PC-3 (cell line): ENCODE results near the gene BEND3. TPM values are rescaled to one million over a fixed set of nuclear protein-coding genes. Genes with fewer than 3 reads are reported as not detected.
"Not testable (repeated sequence)": the region's sequence is repeated elsewhere in the genome, so short reads cannot be mapped to it uniquely, and the experiment has no call there.

ENCODE experiments used
- ATAC-seq: fragments of 200-7000 bp; cut with Tn5 transposase; 2 replicates; pipeline ENCODE4 v1.9.1; 2020; ENCODE audit warnings: mild to moderate bottlenecking, moderate library complexity
- BruUV-seq: library from RNA; stranded (reverse); fragments of 400-500 nt; replicated peaks from 2 replicates; lab custom pipeline; 2021; lab: Mats Ljungman, UMichigan
- CTCF ChIA-PET: fragments of 300-600 bp; sonication (Branson Sonifier 250); formaldehyde crosslinking; loops from one replicate; lab custom pipeline; 2022; ENCODE audit warnings: antibody characterized with exemption; lab: Charles Lee
- POLR2A ChIA-PET: fragments of 300-600 bp; sonication (Branson Sonifier 250); formaldehyde crosslinking; loops from one replicate; lab custom pipeline; 2022; ENCODE audit warnings: antibody characterized with exemption; ENCODE audit not compliant: unreplicated experiment; lab: Charles Lee
- DNase-seq: peaks from one replicate; pipeline ENCODE4 v3.0.0-alpha.2; 2015
- H2AFZ ChIP-seq: fragments of 300-600 bp; sonication (generic); 2 replicates; pipeline ENCODE4 v1.6.0; 2016; ENCODE audit warnings: antibody characterized with exemption, low read length
- H3F3A ChIP-seq: fragments of 300-600 bp; sonication (generic); one replicate; pipeline ENCODE4 v1.6.0; 2017; ENCODE audit warnings: antibody characterized with exemption, low read length, control low read depth, mild to moderate bottlenecking; ENCODE audit not compliant: unreplicated experiment
- H3K27ac ChIP-seq: fragments of 300-600 bp; sonication (generic); 2 replicates; pipeline ENCODE4 v1.5.1; 2016; ENCODE audit warnings: mild to moderate bottlenecking, low read length
- H3K27me3 ChIP-seq: fragments of 300-600 bp; sonication (generic); 2 replicates; pipeline ENCODE4 v1.6.1; 2016; ENCODE audit warnings: low read length, mixed read lengths
- H3K36me3 ChIP-seq: fragments of 300-600 bp; sonication (generic); 2 replicates; pipeline ENCODE4 v1.6.1; 2016; ENCODE audit warnings: low read depth, mixed run types, low read length, mixed read lengths
- H3K4me1 ChIP-seq: fragments of 300-600 bp; sonication (generic); 2 replicates; pipeline ENCODE4 v1.5.1; 2016; ENCODE audit warnings: low read length; ENCODE audit not compliant: insufficient read depth
- H3K4me2 ChIP-seq: fragments of 300-600 bp; sonication (generic); 2 replicates; pipeline ENCODE4 v1.6.0; 2016; ENCODE audit warnings: low read length
- H3K4me3 ChIP-seq: fragments of 300-600 bp; sonication (generic); 2 replicates; pipeline ENCODE4 v1.5.1; 2016; ENCODE audit warnings: mild to moderate bottlenecking, low read length, mixed read lengths
- H3K79me2 ChIP-seq: fragments of 300-600 bp; sonication (generic); 2 replicates; pipeline ENCODE4 v1.6.1; 2017; ENCODE audit warnings: low read length, mixed read lengths
- H3K9ac ChIP-seq: fragments of 300-600 bp; sonication (generic); 2 replicates; pipeline ENCODE4 v1.6.0; 2016; ENCODE audit warnings: mild to moderate bottlenecking, low read length
- H3K9me2 ChIP-seq: fragments of 300-600 bp; sonication (generic); replicated peaks from 2 replicates; pipeline ENCODE4 v1.6.1; 2016; ENCODE audit warnings: mixed run types, low read length, mixed read lengths
- H3K9me3 ChIP-seq: fragments of 300-600 bp; sonication (generic); 2 replicates; pipeline ENCODE4 v1.6.1; 2016; ENCODE audit warnings: low read length, mixed read lengths
- H4K20me1 ChIP-seq: fragments of 300-600 bp; sonication (generic); 2 replicates; pipeline ENCODE4 v1.6.1; 2016; ENCODE audit warnings: low read length, mixed read lengths
- CTCF ChIP-seq: fragments of 300-600 bp; sonication (generic); conservative IDR thresholded peaks from 2 replicates; pipeline ENCODE4 v1.5.1; 2017; ENCODE audit warnings: antibody characterized with exemption, low read depth, mild to moderate bottlenecking, low read length
- EZH2 ChIP-seq: fragments of 300-600 bp; sonication (generic); IDR thresholded peaks from one replicate; pipeline ENCODE4 v1.6.1; 2017; ENCODE audit warnings: antibody characterized with exemption, mild to moderate bottlenecking, low read length; ENCODE audit not compliant: unreplicated experiment
- EZH2phosphoT487 ChIP-seq: fragments of 300-600 bp; sonication (generic); IDR thresholded peaks from 2 replicates; pipeline ENCODE4 v1.6.1; 2018; ENCODE audit warnings: mild to moderate bottlenecking, antibody characterized with exemption, low read length, borderline replicate concordance
- intact Hi-C: fragments of 100-400 bp; cut with micrococcal nuclease; formaldehyde crosslinking; loops from 2 replicates; pipeline ENCODE4 v1.9.0; 2023
- total RNA-seq: library from RNA; depleted of rRNA; stranded (reverse); fragments of >200 nt; gene quantifications from 2 replicates; pipeline ENCODE4 v1.2.3, GENCODE V29; 2014

BEND3 gene
- total RNA-seq, 1 experiment from 2014 or later: 4.5 TPM

- intact Hi-C loops: no loop called here
- Histone ChIP-seq H3K9me3 (no peaks in the 10 kb centered on the region), H3F3A (no peaks in the 10 kb centered on the region), H3K9me2 (no peaks in the 10 kb centered on the region), H3K79me2 (peaks cover 9% of the 10 kb centered on the region), H3K4me3 (no peak overlapping the region), H3K4me1 (peaks cover 11% of the 10 kb centered on the region), H4K20me1 (no peaks in the 10 kb centered on the region), H2AFZ (no peak overlapping the region), H3K4me2 (no peak overlapping the region), H3K9ac (no peak overlapping the region), H3K27me3 (no peaks in the 10 kb centered on the region), H3K36me3 (no peaks in the 10 kb centered on the region), H3K27ac (no peak overlapping the region)
- ATAC-seq (no peak), DNase-seq (peak; percentile 4)
- TF ChIP-seq CTCF (no peak), EZH2 (no peak), EZH2phosphoT487 (no peak)
- BruUV-seq: no TSS peak
- ChIA-PET CTCF (no interaction called here), POLR2A (no interaction called here)
Measured at GRCh38 chr6:107026965-107027364, 88.3 kb downstream of the BEND3 start.

GRCh38 chr6:107021446-107022185 is 93.7 kb downstream of the BEND3 start:
- CTCF ChIA-PET: no interaction called here
- Histone ChIP-seq H3K4me2 (peak overlapping the region; percentile 38; the same call in 1 of the 2 replicates), H4K20me1 (no peaks in the 10 kb centered on the region), H3K9me2 (no peaks in the 10 kb centered on the region), H3K27ac (no peak overlapping the region), H3F3A (no peaks in the 10 kb centered on the region), H3K27me3 (no peaks in the 10 kb centered on the region), H3K9ac (no peak overlapping the region), H3K4me1 (peaks cover 10% of the 10 kb centered on the region), H3K79me2 (no peaks in the 10 kb centered on the region), H3K9me3 (no peaks in the 10 kb centered on the region), H3K36me3 (no peaks in the 10 kb centered on the region), H3K4me3 (no peak overlapping the region), H2AFZ (no peak overlapping the region)
- POLR2A ChIA-PET: interaction anchor here (0.7 kb wide), 1 partner anchor 545 kb away, joined by 5 read pairs; no protein-coding TSS in a partner anchor
- BruUV-seq: no TSS peak
- DNase-seq (peak; percentile 70), ATAC-seq (peak; percentile 83)
- intact Hi-C loops: no loop called here
- TF ChIP-seq CTCF (no peak), EZH2phosphoT487 (no peak), EZH2 (no peak)

- no peaks in the 10 kb centered on the region for H3K9me2 ChIP-seq
- no peak overlapping the region for H3K4me2 ChIP-seq
- no peak for ATAC-seq
- POLR2A ChIA-PET: no interaction called here
- H2AFZ ChIP-seq: no peak overlapping the region
- CTCF ChIA-PET: no interaction called here
- TF ChIP-seq EZH2: no peak
- TF ChIP-seq CTCF: no peak
- no peak for TF ChIP-seq EZH2phosphoT487
- no peaks in the 10 kb centered on the region for H3F3A ChIP-seq
- no peaks in the 10 kb centered on the region for H4K20me1 ChIP-seq
- BruUV-seq: no TSS peak
- DNase-seq: no peak
- H3K27me3 ChIP-seq: no peaks in the 10 kb centered on the region
- no peaks in the 10 kb centered on the region for H3K79me2 ChIP-seq
- H3K27ac ChIP-seq: no peak overlapping the region
- H3K9me3 ChIP-seq: no peaks in the 10 kb centered on the region
- intact Hi-C loops: no loop called here
- no peaks in the 10 kb centered on the region for H3K36me3 ChIP-seq
- H3K9ac ChIP-seq: no peak overlapping the region
- no peak overlapping the region for H3K4me3 ChIP-seq
- H3K4me1 ChIP-seq: peaks cover 10% of the 10 kb centered on the region
Measured at GRCh38 chr6:107020239-107020638, 95.1 kb downstream of the BEND3 start.

- CTCF ChIA-PET, H3K9me2 ChIP-seq, DNase-seq, H3K27ac ChIP-seq, POLR2A ChIA-PET, BruUV-seq, H3K9ac ChIP-seq, H3K4me2 ChIP-seq, H4K20me1 ChIP-seq, H3K27me3 ChIP-seq, H3K36me3 ChIP-seq, H3K4me3 ChIP-seq, intact Hi-C loops, H3F3A ChIP-seq, H3K4me1 ChIP-seq, H2AFZ ChIP-seq, H3K79me2 ChIP-seq, H3K9me3 ChIP-seq, ATAC-seq: not testable (repeated sequence)
Measured at GRCh38 chr6:107019628-107020027, 95.7 kb downstream of the BEND3 start.
